H1 (cell line): ENCODE measurements around the gene MAP1B. TPM values are rescaled to one million over a fixed set of nuclear protein-coding genes. Genes with fewer than 3 reads are reported as not detected.
"Not testable (repeated sequence)": the region's sequence is repeated elsewhere in the genome, so short reads cannot be mapped to it uniquely, and the experiment has no call there.

Experiments used
- CTCF ChIA-PET: fragments of 300-600 bp; sonication (Branson Sonifier 250); formaldehyde crosslinking; loops from one replicate; lab custom pipeline; 2021; ENCODE audit not compliant: partially characterized antibody; lab: Charles Lee
- POLR2A ChIA-PET: fragments of 300-600 bp; sonication (Branson Sonifier 250); formaldehyde crosslinking; loops from one replicate; lab custom pipeline; 2021; ENCODE audit warnings: inconsistent platforms; ENCODE audit not compliant: partially characterized antibody; lab: Charles Lee
- DNase-seq, 2 experiments: peaks; one replicate each; pipeline versions ENCODE4 v3.0.0 to v3.0.0-alpha.2; 2010 to 2022; ENCODE audit warnings: low spot score in 2 of 2, low read depth in 1 of 2, mixed read lengths in 1 of 2
- FAIRE-seq: peaks from 2 replicates; lab custom pipeline; 2011; peaks lifted over from hg19 to GRCh38; lab: Jason Lieb, UNC
- H2AFZ ChIP-seq: 2 replicates; pipeline ENCODE4 v1.8.1; 2012; ENCODE audit warnings: low read length, inconsistent platforms
- H2AK5ac ChIP-seq: 2 replicates; pipeline ENCODE4 v1.6.1; 2013; ENCODE audit warnings: low read depth, low read length
- H2BK120ac ChIP-seq: replicated peaks from 2 replicates; pipeline ENCODE3; 2013; ENCODE audit warnings: low read depth, low read length, inconsistent platforms
- H2BK12ac ChIP-seq: 2 replicates; pipeline ENCODE4 v1.6.1; 2013; ENCODE audit warnings: low read depth, low read length
- H2BK15ac ChIP-seq: 2 replicates; pipeline ENCODE4 v1.6.1; 2013; ENCODE audit warnings: low read length
- H2BK20ac ChIP-seq: 2 replicates; pipeline ENCODE4 v1.6.1; 2013; ENCODE audit warnings: low read length
- H2BK5ac ChIP-seq: 2 replicates; pipeline ENCODE4 v1.6.1; 2013; ENCODE audit warnings: low read depth, low read length
- H3K14ac ChIP-seq: 2 replicates; pipeline ENCODE4 v1.6.1; 2013; ENCODE audit warnings: inconsistent platforms; ENCODE audit not compliant: insufficient read length
- H3K18ac ChIP-seq: 2 replicates; pipeline ENCODE4 v1.6.1; 2013; ENCODE audit warnings: low read length; ENCODE audit errors: extremely low read depth
- H3K23ac ChIP-seq: 2 replicates; pipeline ENCODE4 v1.6.1; 2013; ENCODE audit warnings: inconsistent platforms; ENCODE audit not compliant: insufficient read length
- H3K23me2 ChIP-seq: 2 replicates; pipeline ENCODE4 v1.6.1; 2013; ENCODE audit warnings: low read depth, low read length
- H3K27ac ChIP-seq: 2 replicates; pipeline ENCODE4 v1.6.1; 2011; ENCODE audit warnings: low read depth, low read length, inconsistent platforms
- H3K27me3 ChIP-seq, 4 experiments: replicated peaks in 1 of 4; 1 replicate in 1 of 4; 2 replicates in 3 of 4; pipeline versions ENCODE4 v1.6.1 to v1.8.1; 2011 to 2013; ENCODE audit warnings: low read length in 3 of 4, mild to moderate bottlenecking in 3 of 4, inconsistent platforms in 2 of 4, mixed read lengths in 2 of 4, moderate library complexity in 1 of 4; ENCODE audit not compliant: control insufficient read depth in 3 of 4, insufficient read depth in 3 of 4; ENCODE audit errors: extremely low read depth in 1 of 4
- H3K36me3 ChIP-seq, 4 experiments: 2 replicates each; pipeline versions ENCODE4 v1.6.1 to v1.8.1; 2011 to 2013; ENCODE audit warnings: mild to moderate bottlenecking in 4 of 4, low read length in 3 of 4, moderate library complexity in 2 of 4, control low read depth in 1 of 4, inconsistent platforms in 1 of 4; ENCODE audit not compliant: insufficient read depth in 4 of 4, control insufficient read depth in 2 of 4
- H3K4ac ChIP-seq: replicated peaks from 2 replicates; pipeline ENCODE3; 2013; ENCODE audit warnings: low read length, low read depth, mixed read lengths, inconsistent platforms; ENCODE audit not compliant: insufficient read length
- H3K4me1 ChIP-seq, 4 experiments: replicated peaks in 1 of 4; 1 replicate in 1 of 4; 2 replicates in 3 of 4; pipeline versions ENCODE4 v1.6.1 to v1.8.1; 2011 to 2013; ENCODE audit warnings: low read length in 3 of 4, inconsistent platforms in 2 of 4, mixed read lengths in 1 of 4; ENCODE audit not compliant: insufficient read depth in 4 of 4, control insufficient read depth in 3 of 4
- H3K4me2 ChIP-seq, 2 experiments: 2 replicates each; pipeline versions ENCODE4 v1.6.1 to v1.8.1; 2011 to 2013; ENCODE audit warnings: low read depth in 2 of 2, low read length in 2 of 2, control low read depth in 1 of 2, inconsistent platforms in 1 of 2, mild to moderate bottlenecking in 1 of 2; ENCODE audit not compliant: insufficient read depth in 1 of 2
- H3K4me3 ChIP-seq, 4 experiments: fragments of 200-600, 300-600 bp in 1 of 4; sonication (generic), shearing (Covaris generic), sonication (Bioruptor Twin) in 1 of 4; 2 replicates each; pipeline versions ENCODE4 v1.5.1 to v1.8.1; 2011 to 2016; ENCODE audit warnings: low read length in 4 of 4, low read depth in 3 of 4, control low read depth in 2 of 4, inconsistent platforms in 2 of 4, mild to moderate bottlenecking in 2 of 4, mixed read lengths in 1 of 4, moderate library complexity in 1 of 4; ENCODE audit not compliant: insufficient read depth in 2 of 4; ENCODE audit errors: extremely low read depth in 1 of 4
- H3K56ac ChIP-seq: replicated peaks from 2 replicates; pipeline ENCODE3; 2013; ENCODE audit warnings: low read depth, mild to moderate bottlenecking, mixed read lengths, low read length, inconsistent platforms; ENCODE audit not compliant: insufficient read length
- H3K79me1 ChIP-seq: 2 replicates; pipeline ENCODE4 v1.6.1; 2013; ENCODE audit warnings: low read depth, low read length, control low read depth
- H3K79me2 ChIP-seq, 2 experiments: 2 replicates each; pipeline versions ENCODE4 v1.6.1 to v1.8.1; 2012 to 2013; ENCODE audit warnings: low read length in 2 of 2, mild to moderate bottlenecking in 2 of 2, inconsistent platforms in 1 of 2; ENCODE audit not compliant: insufficient read depth in 2 of 2, control insufficient read depth in 1 of 2
- H3K9ac ChIP-seq, 4 experiments: replicated peaks in 1 of 4; 1 replicate in 1 of 4; 2 replicates in 3 of 4; pipeline versions ENCODE4 v1.6.1 to v1.8.1; 2011 to 2013; ENCODE audit warnings: low read depth in 3 of 4, low read length in 3 of 4, control low read depth in 2 of 4, mild to moderate bottlenecking in 2 of 4, moderate library complexity in 2 of 4, inconsistent platforms in 1 of 4; ENCODE audit errors: extremely low read depth in 1 of 4
- H3K9me3 ChIP-seq, 2 experiments: 2 replicates each; pipeline versions ENCODE4 v1.6.1 to v1.8.1; 2012 to 2013; ENCODE audit warnings: mild to moderate bottlenecking in 2 of 2, moderate library complexity in 2 of 2, control low read depth in 1 of 2, inconsistent platforms in 1 of 2, low read depth in 1 of 2, low read length in 1 of 2, mixed read lengths in 1 of 2; ENCODE audit not compliant: insufficient read depth in 2 of 2
- H4K20me1 ChIP-seq, 2 experiments: replicated peaks in 1 of 2; 2 replicates each; pipeline versions ENCODE3 to v1.8.1; 2011 to 2013; ENCODE audit warnings: inconsistent platforms in 2 of 2, low read length in 2 of 2, mild to moderate bottlenecking in 1 of 2; ENCODE audit not compliant: insufficient read depth in 2 of 2, control insufficient read depth in 1 of 2
- H4K5ac ChIP-seq: 2 replicates; pipeline ENCODE4 v1.6.1; 2013; ENCODE audit warnings: low read length, low read depth, mixed read lengths, inconsistent platforms; ENCODE audit not compliant: insufficient read length
- H4K8ac ChIP-seq: 2 replicates; pipeline ENCODE4 v1.8.0; 2013; ENCODE audit warnings: mild to moderate bottlenecking, moderate library complexity, low read length, inconsistent platforms; ENCODE audit not compliant: insufficient read depth; ENCODE audit errors: extremely low read depth
- H4K91ac ChIP-seq: replicated peaks from 2 replicates; pipeline ENCODE3; 2013; ENCODE audit warnings: low read length, mixed read lengths, inconsistent platforms; ENCODE audit not compliant: insufficient read length
- WGBS, 2 experiments: shearing (Covaris generic) in 1 of 2; methylation state at CpG; one replicate each; pipeline versions ENCODE4 v1.1.6 to v1.1.7; 2013 to 2015; ENCODE audit warnings: low lambda C conversion rate in 2 of 2, mixed read lengths in 2 of 2, inconsistent platforms in 1 of 2, low coverage in 1 of 2, missing lambda C conversion rate in 1 of 2; ENCODE audit not compliant: insufficient replicate concordance in 2 of 2, insufficient coverage in 1 of 2, insufficient read length in 1 of 2; ENCODE audit errors: extremely low coverage in 1 of 2, missing lambda C conversion rate in 1 of 2; 5-methylcytosine and 5-hydroxymethylcytosine counted together
- polyA plus RNA-seq, 7 experiments: library from polyadenylated mRNA; depleted of rRNA in 3 of 7; stranded (reverse) in 5 of 7; unstranded in 2 of 7; fragments of >200 nt in 5 of 7; fragments of 200-250 nt in 2 of 7; gene quantifications; 1 replicate in 5 of 7; 2 replicates in 1 of 7; 4 replicates in 1 of 7; pipeline versions ENCODE4 v1.2.1 to v1.2.3, GENCODE V29; 2011 to 2013; ENCODE audit warnings: missing spikeins in 2 of 7, mixed read lengths in 2 of 7
- total RNA-seq: library from RNA; stranded (reverse); fragmentation: NEBNext Ultra II Directional; extraction: Animal tissue kit (Norgen Biotek cat#: 25700); gene quantifications from 2 replicates; pipeline ENCODE4 v1.2.1, GENCODE V29; 2021

The MAP1B gene
- total and polyA plus RNA-seq, 2 of the 8 experiments (the other 6 are each of a cell fraction or from before 2014, with no cell fraction given): 24.5 to 120 TPM

DNA sequence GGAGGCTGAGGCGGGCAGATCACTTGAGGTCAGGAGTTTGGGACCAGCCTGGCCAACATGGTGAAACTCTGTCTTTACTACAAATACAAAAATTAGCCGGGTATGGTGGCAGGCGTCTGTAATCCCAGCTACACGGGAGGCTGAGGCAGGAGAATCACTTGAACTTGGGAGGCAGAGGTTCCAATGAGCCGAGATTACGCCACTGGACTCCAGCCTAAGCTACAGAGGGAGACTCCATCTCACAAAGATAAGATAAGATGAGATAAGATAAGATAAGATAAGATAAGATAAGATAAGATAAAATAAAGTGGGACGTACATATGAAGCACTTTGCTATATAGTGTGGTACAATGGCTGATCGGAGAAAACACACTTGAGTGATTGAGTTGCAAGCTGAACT is 17.6 kb upstream of the MAP1B start:
- H3K27me3 ChIP-seq, FAIRE-seq, H3K4me3 ChIP-seq, POLR2A ChIA-PET, H3K27ac ChIP-seq, H3K4me2 ChIP-seq, H3K4me1 ChIP-seq, H3K56ac ChIP-seq, H2BK15ac ChIP-seq, H3K79me2 ChIP-seq, H3K79me1 ChIP-seq, H3K18ac ChIP-seq, H4K5ac ChIP-seq, H4K8ac ChIP-seq, H3K36me3 ChIP-seq, DNase-seq, H4K91ac ChIP-seq, H2BK120ac ChIP-seq, H3K4ac ChIP-seq, H3K23ac ChIP-seq, H4K20me1 ChIP-seq, H2BK5ac ChIP-seq, H2AK5ac ChIP-seq, H3K9me3 ChIP-seq, H3K23me2 ChIP-seq, H3K9ac ChIP-seq, H2AFZ ChIP-seq, H3K14ac ChIP-seq, H2BK20ac ChIP-seq, H2BK12ac ChIP-seq: not testable (repeated sequence)
- 84% methylated on average over 8 of the region's 8 CpGs; no CpG with 5 or more reads in 1 of the 2 experiments for WGBS, 2 experiments
- CTCF ChIA-PET: interaction anchor here (0.9 to 1.2 kb wide), 2 partner anchors 8 to 11 kb away, joined by 3 to 6 read pairs; no protein-coding TSS in a partner anchor
